ENCODE data around the gene RPL29.

- TF ChIP-seq POLR2A (IDR thresholded peaks at IDR 0.05): peak in 2 of 3 donors; percentile 7 to 8
- TF ChIP-seq CTCF (IDR thresholded peaks at IDR 0.05): peak in 6 of 7 experiments; percentile 20 to 50 (median 36)
Measured at GRCh38 chr3:51955893-51956770, 39.6 kb downstream of the RPL29 start.

All from body of pancreas (tissue), 4 donors.